ENCODE data around the gene CLEC16A.

Gene CLEC16A

GRCh38 chr16:11161439-11161838 lies 217.1 kb downstream of the CLEC16A start:
- TF ChIP-seq CTCF (IDR thresholded peaks at IDR 0.05; ENCODE audit: insufficient read depth, low read length, poor library complexity, severe bottlenecking): no peak
- peaks cover 1% of the 10 kb centered on the region for H3K36me3 ChIP-seq (ENCODE audit: control insufficient read depth, insufficient read depth, low read length)
- no peak for DNase-seq (ENCODE audit: extremely low read depth, insufficient read length)
- H3K4me3 ChIP-seq (replicated peaks; ENCODE audit: low read depth, low read length): no peak overlapping the region
- H3K27me3 ChIP-seq (replicated peaks; ENCODE audit: control insufficient read depth, insufficient read depth, low read length): no peaks in the 10 kb centered on the region

GRCh38 chr16:11161974-11162373 lies 217.6 kb downstream of the CLEC16A start:
- Histone ChIP-seq H3K4me3 (replicated peaks; ENCODE audit: low read depth, low read length) (no peak overlapping the region), H3K36me3 (ENCODE audit: control insufficient read depth, insufficient read depth, low read length) (peaks cover 4% of the 10 kb centered on the region), H3K27me3 (replicated peaks; ENCODE audit: control insufficient read depth, insufficient read depth, low read length) (no peaks in the 10 kb centered on the region)
- TF ChIP-seq CTCF (IDR thresholded peaks at IDR 0.05; ENCODE audit: insufficient read depth, low read length, poor library complexity, severe bottlenecking): no peak
- DNase-seq (ENCODE audit: extremely low read depth, insufficient read length): no peak

GRCh38 chr16:11162586-11163268 lies 218.4 kb downstream of the CLEC16A start:
- H3K4me3 ChIP-seq (replicated peaks; ENCODE audit: low read depth, low read length): no peak overlapping the region
- peaks cover 4% of the 10 kb centered on the region for H3K36me3 ChIP-seq (ENCODE audit: control insufficient read depth, insufficient read depth, low read length)
- no peak for TF ChIP-seq CTCF (IDR thresholded peaks at IDR 0.05; ENCODE audit: insufficient read depth, low read length, poor library complexity, severe bottlenecking)
- no peaks in the 10 kb centered on the region for H3K27me3 ChIP-seq (replicated peaks; ENCODE audit: control insufficient read depth, insufficient read depth, low read length)
- DNase-seq (ENCODE audit: extremely low read depth, insufficient read length): no peak

GRCh38 chr16:11163761-11164261 lies 219.4 kb downstream of the CLEC16A start:
- H3K36me3 ChIP-seq (ENCODE audit: control insufficient read depth, insufficient read depth, low read length): peaks cover 5% of the 10 kb centered on the region
- no peak for TF ChIP-seq CTCF (IDR thresholded peaks at IDR 0.05; ENCODE audit: insufficient read depth, low read length, poor library complexity, severe bottlenecking)
- DNase-seq (ENCODE audit: extremely low read depth, insufficient read length): no peak

GRCh38 chr16:11164482-11165270 lies 220.3 kb downstream of the CLEC16A start:
- DNase-seq (ENCODE audit: extremely low read depth, insufficient read length): no peak
- H3K4me3 ChIP-seq (replicated peaks; ENCODE audit: low read depth, low read length): no peak overlapping the region
- H3K27me3 ChIP-seq (replicated peaks; ENCODE audit: control insufficient read depth, insufficient read depth, low read length): no peaks in the 10 kb centered on the region
- H3K36me3 ChIP-seq (ENCODE audit: control insufficient read depth, insufficient read depth, low read length): peaks cover 5% of the 10 kb centered on the region
- no peak for TF ChIP-seq CTCF (IDR thresholded peaks at IDR 0.05; ENCODE audit: insufficient read depth, low read length, poor library complexity, severe bottlenecking)

More at GRCh38 chr16:11163761-11164261, 219.4 kb downstream of the CLEC16A start:
- no peaks in the 10 kb centered on the region for H3K27me3 ChIP-seq (replicated peaks; ENCODE audit: control insufficient read depth, insufficient read depth, low read length)
- no peak overlapping the region for H3K4me3 ChIP-seq (replicated peaks; ENCODE audit: low read depth, low read length)

Measured in GM06990 (cell line).